Stomach (tissue), 4 donors: ENCODE results near the gene FLNC.

Experiments
- CTCF ChIP-seq, 7 experiments: fragments of 450-650 bp in 4 of 7; fragments of 200-600 bp in 3 of 7; sonication (generic) in 3 of 7; IDR thresholded peaks; one replicate each; pipeline ENCODE4 v1.5.1; 2016 to 2019; ENCODE audit warnings: antibody characterized with exemption in 7 of 7, control low read depth in 2 of 7, mild to moderate bottlenecking in 1 of 7
- EP300 ChIP-seq: sonication (generic); formaldehyde crosslinking; IDR thresholded peaks from one replicate; pipeline ENCODE4 v1.6.1; 2017; ENCODE audit warnings: antibody characterized with exemption
- POLR2A ChIP-seq, 4 donors: fragments of 450-650 bp; IDR thresholded peaks; one replicate each; pipeline ENCODE4 v1.6.1; 2016; ENCODE audit warnings: antibody characterized with exemption in 4 of 4, control low read depth in 2 of 4, mild to moderate bottlenecking in 1 of 4, moderate library complexity in 1 of 4
- POLR2AphosphoS5 ChIP-seq, 3 donors: sonication (generic); formaldehyde crosslinking; IDR thresholded peaks; one replicate each; pipeline ENCODE4 v1.6.1; 2016; ENCODE audit warnings: antibody characterized with exemption in 3 of 3

DNA sequence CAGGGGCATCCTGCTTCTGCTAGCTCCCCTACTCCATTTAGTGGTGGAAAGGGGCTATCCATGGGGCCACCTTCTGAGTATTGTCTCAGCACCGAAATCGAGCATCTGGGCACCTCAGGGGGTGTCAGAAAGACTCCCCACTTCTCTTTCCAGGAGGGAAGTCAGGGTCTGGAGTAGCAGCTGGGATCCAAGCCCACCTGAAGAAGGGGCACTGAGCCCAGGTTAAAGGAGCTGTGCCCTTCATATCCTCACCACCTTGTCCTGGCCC, 2.6 kb downstream of the FLNC start:
- TF ChIP-seq POLR2A (IDR thresholded peaks at IDR 0.05): no peak
- TF ChIP-seq CTCF (IDR thresholded peaks at IDR 0.05): no peak
- TF ChIP-seq POLR2AphosphoS5 (IDR thresholded peaks at IDR 0.05): no peak
- no peak for TF ChIP-seq EP300
